ENCODE results near the gene PDAP1. TPM values are rescaled to one million over a fixed set of nuclear protein-coding genes. Genes with fewer than 3 reads are reported as not detected.
A peak's percentile ranks its signal among the peaks of the same experiment; 100 is the strongest.

Gene PDAP1
- total RNA-seq, 2 donors from 2014 or later = 65.0 to 87.5 TPM

GRCh38 chr7:99375070-99375807 is 33.2 kb downstream of the PDAP1 start:
- DNase-seq (ENCODE audit: low spot score) = peak; percentile 57

GRCh38 chr7:99374111-99375064 is 34.0 kb downstream of the PDAP1 start, which contains the start of gene ARPC1B:
Gene ARPC1B (plus strand): TSS chr7:99374730. CDS start chr7:99385715, 10,985 bp downstream.
- DNase-seq (ENCODE audit: low spot score) (peak; percentile 62), ATAC-seq (ENCODE audit: insufficient number of reproducible peaks, low FRiP score, low read depth) (peak; percentile 46)
- Histone ChIP-seq H3K27me3 (replicated peaks; ENCODE audit: insufficient read depth) (no peaks in the 10 kb centered on the region), H3K27ac (peak within 1 kb of the TSS; percentile 84 to 90), H3K9me3 (no peaks in the 10 kb centered on the region), H3K36me3 (peaks cover 3% of the 10 kb centered on the region), H3K4me1 (ENCODE audit: control insufficient read depth in 1 of 2, low read depth in 2 of 2) (peaks cover 5 to 47% of the 10 kb centered on the region in 2 donors), H3K4me3 (peak within 1 kb of the TSS; percentile 84)
- TF ChIP-seq CTCF (IDR thresholded peaks at IDR 0.05) = no peak

More at GRCh38 chr7:99375070-99375807, 33.2 kb downstream of the PDAP1 start:
- peaks cover 13 to 47% of the 10 kb centered on the region in 2 donors for H3K4me1 ChIP-seq (ENCODE audit: control insufficient read depth in 1 of 2, low read depth in 2 of 2)
- no peaks in the 10 kb centered on the region for H3K27me3 ChIP-seq (replicated peaks; ENCODE audit: insufficient read depth)
- H3K36me3 ChIP-seq = peaks cover 3% of the 10 kb centered on the region
- peak overlapping the region; percentile 84 to 90 for H3K27ac ChIP-seq
- H3K9me3 ChIP-seq = no peaks in the 10 kb centered on the region
- peak overlapping the region; percentile 84 for H3K4me3 ChIP-seq
- peak; percentile 25 for ATAC-seq (ENCODE audit: insufficient number of reproducible peaks, low FRiP score, low read depth)
- no peak for TF ChIP-seq CTCF (IDR thresholded peaks at IDR 0.05)

GRCh38 chr7:99373091-99374066 is 35.0 kb downstream of the PDAP1 start:
- H3K4me3 ChIP-seq = peak overlapping the region; percentile 84
- peaks cover 0 to 37% of the 10 kb centered on the region in 2 donors for H3K4me1 ChIP-seq (ENCODE audit: control insufficient read depth in 1 of 2, low read depth in 2 of 2)
- peak overlapping the region; percentile 84 to 90 for H3K27ac ChIP-seq
- no peaks in the 10 kb centered on the region for H3K9me3 ChIP-seq
- H3K27me3 ChIP-seq (replicated peaks; ENCODE audit: insufficient read depth) = no peaks in the 10 kb centered on the region
- no peak for TF ChIP-seq CTCF (IDR thresholded peaks at IDR 0.05)
- no peak for DNase-seq (ENCODE audit: low spot score)
- ATAC-seq (ENCODE audit: insufficient number of reproducible peaks, low FRiP score, low read depth) = no peak
- H3K36me3 ChIP-seq = peaks cover 3% of the 10 kb centered on the region

GRCh38 chr7:99372275-99373090 is 35.9 kb downstream of the PDAP1 start:
- Histone ChIP-seq H3K27ac (peak overlapping the region; percentile 24 to 25), H3K36me3 (peaks cover 2% of the 10 kb centered on the region), H3K27me3 (replicated peaks; ENCODE audit: insufficient read depth) (no peaks in the 10 kb centered on the region), H3K4me3 (no peak overlapping the region), H3K4me1 (ENCODE audit: control insufficient read depth in 1 of 2, low read depth in 2 of 2) (peaks cover 0 to 29% of the 10 kb centered on the region in 2 donors), H3K9me3 (no peaks in the 10 kb centered on the region)
- no peak for TF ChIP-seq CTCF (IDR thresholded peaks at IDR 0.05)
- DNase-seq (ENCODE audit: low spot score) = no peak
- no peak for ATAC-seq (ENCODE audit: insufficient number of reproducible peaks, low FRiP score, low read depth)
